ENCODE results near the gene SPIN2B.

- TF ChIP-seq, protein P1, sequence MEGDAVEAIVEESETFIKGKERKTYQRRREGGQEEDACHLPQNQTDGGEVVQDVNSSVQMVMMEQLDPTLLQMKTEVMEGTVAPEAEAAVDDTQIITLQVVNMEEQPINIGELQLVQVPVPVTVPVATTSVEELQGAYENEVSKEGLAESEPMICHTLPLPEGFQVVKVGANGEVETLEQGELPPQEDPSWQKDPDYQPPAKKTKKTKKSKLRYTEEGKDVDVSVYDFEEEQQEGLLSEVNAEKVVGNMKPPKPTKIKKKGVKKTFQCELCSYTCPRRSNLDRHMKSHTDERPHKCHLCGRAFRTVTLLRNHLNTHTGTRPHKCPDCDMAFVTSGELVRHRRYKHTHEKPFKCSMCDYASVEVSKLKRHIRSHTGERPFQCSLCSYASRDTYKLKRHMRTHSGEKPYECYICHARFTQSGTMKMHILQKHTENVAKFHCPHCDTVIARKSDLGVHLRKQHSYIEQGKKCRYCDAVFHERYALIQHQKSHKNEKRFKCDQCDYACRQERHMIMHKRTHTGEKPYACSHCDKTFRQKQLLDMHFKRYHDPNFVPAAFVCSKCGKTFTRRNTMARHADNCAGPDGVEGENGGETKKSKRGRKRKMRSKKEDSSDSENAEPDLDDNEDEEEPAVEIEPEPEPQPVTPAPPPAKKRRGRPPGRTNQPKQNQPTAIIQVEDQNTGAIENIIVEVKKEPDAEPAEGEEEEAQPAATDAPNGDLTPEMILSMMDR (conservative IDR thresholded peaks at IDR 0.05; ENCODE audit: low read depth, low read length): no peak
- TF ChIP-seq EZH2 (IDR thresholded peaks at IDR 0.05; ENCODE audit: borderline replicate concordance, low read depth, low read length, poor library complexity, severe bottlenecking): no peak
These were observed 10.7 kb upstream of the SPIN2B start for GRCh38 chrX:57132046-57132445.

Measured in A673 (cell line).